Ascending aorta (tissue), 2 donors: ENCODE data around the gene CCL4. TPM values are rescaled to one million over a fixed set of nuclear protein-coding genes. Genes with fewer than 3 reads are reported as not detected.

Experiments
- DNase-seq, 2 donors: peaks; one replicate each; pipeline ENCODE4 v3.0.0-alpha.2; 2019; ENCODE audit warnings: low spot score in 2 of 2
- H3K27ac ChIP-seq, 2 donors: fragments of 200-600 bp; sonication (generic); one replicate each; pipeline ENCODE4 v1.5.1; 2016 to 2017; ENCODE audit warnings: mild to moderate bottlenecking in 1 of 2
- H3K27me3 ChIP-seq: fragments of 200-600 bp; sonication (generic); one replicate; pipeline ENCODE4 v1.5.1; 2017
- H3K36me3 ChIP-seq, 2 donors: fragments of 200-600 bp; sonication (generic); one replicate each; pipeline ENCODE4 v1.5.1; 2016
- H3K4me1 ChIP-seq, 2 donors: fragments of 200-600 bp; sonication (generic); one replicate each; pipeline ENCODE4 v1.5.1; 2016 to 2017; ENCODE audit warnings: mild to moderate bottlenecking in 1 of 2
- H3K4me3 ChIP-seq, 2 donors: fragments of 200-600 bp; sonication (generic); one replicate each; pipeline ENCODE4 v1.5.1; 2016 to 2017; ENCODE audit warnings: mild to moderate bottlenecking in 1 of 2
- H3K9me3 ChIP-seq, 2 donors: fragments of 200-600 bp; sonication (generic); one replicate each; pipeline ENCODE4 v1.5.1; 2016
- intact Hi-C: fragments of 100-400 bp; cut with DNase I; formaldehyde crosslinking; loops from one replicate; pipeline ENCODE4 v1.15.1; 2023
- total RNA-seq: library from RNA; depleted of rRNA; stranded (reverse); fragments of >200 nt; gene quantifications from one replicate; pipeline ENCODE4 v1.1.0, GENCODE V29; 2016
- TF ChIP-seq, protein P1 (sequence below), 3 experiments: fragments of 200-600 bp in 2 of 3; fragments of 450-650 bp in 1 of 3; sonication (generic) in 2 of 3; IDR thresholded peaks; one replicate each; pipeline ENCODE4 v1.5.1; 2016 to 2019; ENCODE audit warnings: antibody characterized with exemption in 3 of 3, mild to moderate bottlenecking in 1 of 3, moderate library complexity in 1 of 3

Gene CCL4
- total RNA-seq, 1 donor from 2014 or later, result not detected

DNA sequence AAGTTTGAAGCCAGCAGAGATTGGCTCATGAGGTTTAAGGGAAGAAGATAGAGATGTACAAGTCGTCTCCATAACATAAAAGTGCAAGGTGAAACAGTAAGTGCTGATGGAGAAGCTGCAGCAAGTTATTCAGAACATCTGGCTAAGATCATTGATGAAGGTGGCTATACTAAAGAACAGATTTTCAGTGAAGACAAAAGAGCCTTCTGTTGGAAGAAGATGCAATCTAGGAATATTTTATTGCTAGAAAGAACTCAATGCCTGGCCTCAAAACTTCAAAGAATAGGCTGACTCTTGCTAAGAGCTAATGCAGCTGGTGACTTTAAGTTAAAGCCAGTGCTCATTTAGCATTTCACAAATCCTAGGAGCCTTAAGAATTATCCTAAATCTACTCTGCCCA lies 26.0 kb downstream of the CCL4 start:
- no peak overlapping the region for H3K27ac ChIP-seq
- H3K4me3 ChIP-seq, result no peak overlapping the region
- no peak for DNase-seq
- H3K36me3 ChIP-seq, result no peaks in the 10 kb centered on the region
- TF ChIP-seq, protein P1, sequence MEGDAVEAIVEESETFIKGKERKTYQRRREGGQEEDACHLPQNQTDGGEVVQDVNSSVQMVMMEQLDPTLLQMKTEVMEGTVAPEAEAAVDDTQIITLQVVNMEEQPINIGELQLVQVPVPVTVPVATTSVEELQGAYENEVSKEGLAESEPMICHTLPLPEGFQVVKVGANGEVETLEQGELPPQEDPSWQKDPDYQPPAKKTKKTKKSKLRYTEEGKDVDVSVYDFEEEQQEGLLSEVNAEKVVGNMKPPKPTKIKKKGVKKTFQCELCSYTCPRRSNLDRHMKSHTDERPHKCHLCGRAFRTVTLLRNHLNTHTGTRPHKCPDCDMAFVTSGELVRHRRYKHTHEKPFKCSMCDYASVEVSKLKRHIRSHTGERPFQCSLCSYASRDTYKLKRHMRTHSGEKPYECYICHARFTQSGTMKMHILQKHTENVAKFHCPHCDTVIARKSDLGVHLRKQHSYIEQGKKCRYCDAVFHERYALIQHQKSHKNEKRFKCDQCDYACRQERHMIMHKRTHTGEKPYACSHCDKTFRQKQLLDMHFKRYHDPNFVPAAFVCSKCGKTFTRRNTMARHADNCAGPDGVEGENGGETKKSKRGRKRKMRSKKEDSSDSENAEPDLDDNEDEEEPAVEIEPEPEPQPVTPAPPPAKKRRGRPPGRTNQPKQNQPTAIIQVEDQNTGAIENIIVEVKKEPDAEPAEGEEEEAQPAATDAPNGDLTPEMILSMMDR (IDR thresholded peaks at IDR 0.05), result no peak
- no peaks in the 10 kb centered on the region for H3K27me3 ChIP-seq
- H3K4me1 ChIP-seq, result no peaks in the 10 kb centered on the region
- H3K9me3 ChIP-seq, result no peaks in the 10 kb centered on the region
- intact Hi-C loops, result no loop called here

DNA sequence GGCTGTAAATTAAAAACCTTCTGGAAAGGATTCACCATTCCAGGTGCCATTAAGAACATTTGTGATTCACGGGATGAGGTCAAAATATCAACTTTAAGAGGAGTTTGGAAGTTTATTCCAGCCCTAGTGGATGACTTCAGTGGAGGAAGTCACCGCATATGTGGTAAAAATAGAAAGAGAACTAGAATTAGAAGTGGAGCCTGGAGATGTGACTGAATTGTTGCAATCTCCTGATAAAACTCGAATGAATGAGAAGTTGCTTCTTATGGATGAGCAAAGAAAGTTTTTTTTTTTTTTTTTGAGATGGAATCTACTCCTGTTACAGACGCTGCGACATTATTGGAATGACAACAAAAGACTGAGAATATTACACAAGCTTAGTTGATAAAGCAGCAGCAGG lies 26.7 kb downstream of the CCL4 start:
- H3K4me3 ChIP-seq, result no peak overlapping the region
- intact Hi-C loops, result no loop called here
- H3K4me1 ChIP-seq, result no peaks in the 10 kb centered on the region
- TF ChIP-seq, protein P1 (IDR thresholded peaks at IDR 0.05), result no peak
- no peak for DNase-seq
- H3K27ac ChIP-seq, result no peak overlapping the region
- no peaks in the 10 kb centered on the region for H3K36me3 ChIP-seq
- no peaks in the 10 kb centered on the region for H3K27me3 ChIP-seq
- H3K9me3 ChIP-seq, result no peaks in the 10 kb centered on the region

DNA sequence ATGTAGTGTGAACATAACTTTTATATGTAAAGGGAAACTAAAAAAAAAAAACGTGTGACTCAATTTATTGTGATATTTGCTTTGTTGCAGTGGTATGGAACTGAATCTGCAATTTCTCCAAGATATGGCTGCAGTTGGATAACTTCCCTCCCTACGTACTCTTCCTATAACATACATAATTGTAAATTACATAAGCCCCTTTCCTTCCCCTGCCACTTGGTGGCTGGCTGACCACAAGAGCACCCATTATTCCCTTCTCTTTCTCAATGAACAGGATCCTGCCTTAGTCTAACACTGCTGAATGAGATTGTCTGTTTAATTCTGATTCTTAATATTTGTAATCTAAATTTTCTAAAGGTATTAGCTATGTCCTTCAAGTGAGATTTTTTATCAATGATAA lies 27.8 kb downstream of the CCL4 start:
- DNase-seq, result no peak
- intact Hi-C loops, result no loop called here
- H3K27me3 ChIP-seq, result no peaks in the 10 kb centered on the region
- TF ChIP-seq, protein P1 (IDR thresholded peaks at IDR 0.05), result no peak
- no peaks in the 10 kb centered on the region for H3K4me1 ChIP-seq
- no peaks in the 10 kb centered on the region for H3K36me3 ChIP-seq
- no peak overlapping the region for H3K4me3 ChIP-seq
- no peaks in the 10 kb centered on the region for H3K9me3 ChIP-seq
- no peak overlapping the region for H3K27ac ChIP-seq

DNA sequence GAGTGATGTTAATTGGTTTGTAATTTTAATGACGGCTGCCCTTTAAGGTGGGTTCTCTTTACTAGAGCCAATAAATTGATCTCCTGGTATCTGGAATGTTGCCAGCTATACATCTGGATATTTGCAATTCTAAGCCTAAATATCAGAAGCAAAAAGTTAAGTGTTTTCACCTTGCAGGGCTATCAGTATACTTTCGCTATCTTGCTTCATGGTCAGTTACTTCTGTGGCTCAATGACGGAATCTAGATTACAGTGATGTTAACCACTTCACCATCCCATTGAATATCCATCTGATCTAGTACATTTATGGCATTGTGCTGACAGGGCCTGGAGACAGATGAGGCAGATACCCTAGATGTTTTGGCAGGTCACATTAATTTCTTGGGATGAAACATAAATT lies 28.3 kb downstream of the CCL4 start:
- H3K4me1 ChIP-seq, result no peaks in the 10 kb centered on the region
- intact Hi-C loops, result no loop called here
- no peak overlapping the region for H3K4me3 ChIP-seq
- H3K27me3 ChIP-seq, result no peaks in the 10 kb centered on the region
- H3K36me3 ChIP-seq, result no peaks in the 10 kb centered on the region
- TF ChIP-seq, protein P1 (IDR thresholded peaks at IDR 0.05), result no peak
- no peak overlapping the region for H3K27ac ChIP-seq
- H3K9me3 ChIP-seq, result no peaks in the 10 kb centered on the region
- DNase-seq, result no peak

DNA sequence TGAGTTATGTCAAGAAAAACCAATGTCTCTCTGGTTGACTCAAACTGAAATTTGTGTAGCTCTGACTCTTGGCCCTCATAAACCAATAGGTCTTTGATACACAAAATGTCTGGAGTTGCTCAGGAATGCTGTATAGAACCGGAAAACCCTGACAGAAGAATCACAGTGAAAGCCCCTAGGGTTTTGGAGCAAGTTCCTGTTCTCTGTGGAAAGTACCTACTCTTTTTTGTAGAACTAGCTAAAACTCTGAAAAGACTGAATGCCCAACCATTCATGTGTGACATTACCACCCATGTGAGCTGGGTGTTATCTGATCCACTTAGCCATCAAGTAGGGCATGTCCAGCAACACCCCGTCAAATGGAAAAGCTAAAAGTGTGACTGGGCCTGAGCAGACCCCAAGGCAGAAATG lies 28.8 kb downstream of the CCL4 start:
- DNase-seq, result no peak
- H3K4me3 ChIP-seq, result no peak overlapping the region
- TF ChIP-seq, protein P1 (IDR thresholded peaks at IDR 0.05), result no peak
- H3K9me3 ChIP-seq, result no peaks in the 10 kb centered on the region
- intact Hi-C loops, result no loop called here
- no peak overlapping the region for H3K27ac ChIP-seq
- H3K4me1 ChIP-seq, result no peaks in the 10 kb centered on the region
- H3K27me3 ChIP-seq, result no peaks in the 10 kb centered on the region
- H3K36me3 ChIP-seq, result no peaks in the 10 kb centered on the region

DNA sequence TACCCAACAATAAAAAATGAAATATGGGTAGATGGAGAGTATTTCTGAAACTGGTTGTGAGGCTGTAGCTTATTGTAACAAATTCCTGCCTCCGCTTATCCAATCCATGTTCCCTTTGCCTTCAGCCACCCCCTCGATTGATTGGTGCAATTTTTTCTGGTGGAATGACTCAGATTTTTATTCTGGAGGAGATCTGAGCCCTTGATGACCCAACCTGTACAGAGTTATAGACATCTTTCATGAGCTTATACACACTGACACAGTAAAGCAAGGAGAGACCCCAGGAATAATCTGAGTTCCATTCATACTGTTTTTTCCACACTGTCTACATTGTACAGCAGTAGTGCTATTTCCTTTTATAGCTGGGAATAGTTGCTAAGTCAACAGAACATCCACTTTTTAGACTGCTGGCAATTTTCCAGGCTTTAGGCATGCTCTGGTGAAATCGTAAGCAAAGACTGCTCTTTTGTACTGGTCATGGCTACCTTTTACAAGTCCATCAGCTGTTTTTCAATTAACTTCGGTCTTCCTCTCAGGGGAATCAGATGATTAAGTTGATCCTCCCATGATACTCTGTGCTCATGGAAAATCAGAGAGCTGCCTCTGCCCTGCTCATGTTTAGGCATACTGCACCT lies 30.1 kb downstream of the CCL4 start:
- intact Hi-C loops, result no loop called here
- no peaks in the 10 kb centered on the region for H3K4me1 ChIP-seq
- TF ChIP-seq, protein P1 (IDR thresholded peaks at IDR 0.05), result no peak
- H3K27ac ChIP-seq, result no peak overlapping the region
- H3K4me3 ChIP-seq, result no peak overlapping the region
- no peak for DNase-seq
- no peaks in the 10 kb centered on the region for H3K9me3 ChIP-seq
- no peaks in the 10 kb centered on the region for H3K36me3 ChIP-seq
- no peaks in the 10 kb centered on the region for H3K27me3 ChIP-seq
